IMR-90 (cell line): ENCODE measurements around the gene SPAG9.

Source experiments
- CEBPB ChIP-seq: IDR thresholded peaks from 2 replicates; pipeline ENCODE4 v1.6.1; 2012; ENCODE audit warnings: low read depth, low read length, improper control_type of control experiment
- CHD1 ChIP-seq: IDR thresholded peaks from 2 replicates; pipeline ENCODE4 v1.6.1; 2012; ENCODE audit warnings: low read depth, low read length, improper control_type of control experiment
- CTCF ChIP-seq: conservative IDR thresholded peaks from 2 replicates; pipeline ENCODE4 v1.5.1; 2012; ENCODE audit warnings: mild to moderate bottlenecking, low read depth, low read length, improper control_type of control experiment
- MAZ ChIP-seq: IDR thresholded peaks from 2 replicates; pipeline ENCODE4 v1.6.1; 2012; ENCODE audit warnings: low read depth, mild to moderate bottlenecking, low read length, improper control_type of control experiment, moderate library complexity, borderline replicate concordance
- MXI1 ChIP-seq: IDR thresholded peaks from 2 replicates; pipeline ENCODE4 v1.6.1; 2012; ENCODE audit warnings: low read depth, mild to moderate bottlenecking, low read length, moderate library complexity, borderline replicate concordance
- POLR2A ChIP-seq: IDR thresholded peaks from 2 replicates; pipeline ENCODE4 v1.6.1; 2012; ENCODE audit warnings: mild to moderate bottlenecking, low read depth, low read length
- RAD21 ChIP-seq: IDR thresholded peaks from 2 replicates; pipeline ENCODE4 v1.6.1; 2012; ENCODE audit warnings: low read length, improper control_type of control experiment
- RFX5 ChIP-seq: IDR thresholded peaks from 2 replicates; pipeline ENCODE4 v1.8.0; 2012; ENCODE audit warnings: low read depth, mild to moderate bottlenecking, low read length, moderate library complexity
- SMC3 ChIP-seq: fragments of 150-350 bp; IDR thresholded peaks from 2 replicates; pipeline ENCODE4 v1.6.1; 2016; ENCODE audit warnings: low read depth, mild to moderate bottlenecking, antibody characterized with exemption, low read length, moderate library complexity
- USF2 ChIP-seq: fragments of 150-350 bp; IDR thresholded peaks from 2 replicates; pipeline ENCODE4 v1.6.1; 2017; ENCODE audit warnings: mild to moderate bottlenecking, antibody characterized with exemption, low read length, low read depth

GRCh38 chr17:51135956-51136355, 15.3 kb upstream of the SPAG9 start:
- TF ChIP-seq RFX5 (no peak), CHD1 (no peak), POLR2A (no peak), SMC3 (no peak), RAD21 (no peak), CTCF (no peak), CEBPB (no peak), USF2 (no peak), MXI1 (no peak), MAZ (no peak)
